Activated B cell treated with CpG ODN at 0.5 μM for 24 hours (primary cell): ENCODE results near the gene SCD5. TPM values are rescaled to one million over a fixed set of nuclear protein-coding genes. Genes with fewer than 3 reads are reported as not detected.

Experiments used
- ATAC-seq: fragments of 200-7000 bp; cut with Tn5 transposase; one replicate; pipeline ENCODE4 v1.10.0; 2021; ENCODE audit warnings: low read depth, mild to moderate bottlenecking, moderate library complexity
- CTCF ChIA-PET: fragments of 350-600 bp; sonication (Branson Sonifier 250); formaldehyde crosslinking; loops from one replicate; lab custom pipeline; 2021; ENCODE audit warnings: antibody characterized with exemption; lab: Charles Lee
- POLR2A ChIA-PET: fragments of 350-600 bp; sonication (Branson Sonifier 250); formaldehyde crosslinking; loops from one replicate; lab custom pipeline; 2021; ENCODE audit warnings: antibody characterized with exemption; lab: Charles Lee
- DNase-seq: peaks from one replicate; pipeline ENCODE4 v3.0.0; 2022
- H3K27ac Mint-ChIP-seq: one replicate; pipeline ENCODE4 v1.8.0; 2020; ENCODE audit warnings: mixed read lengths
- H3K27me3 Mint-ChIP-seq: one replicate; pipeline ENCODE4 v1.8.0; 2021; ENCODE audit warnings: mixed read lengths
- H3K36me3 Mint-ChIP-seq: one replicate; pipeline ENCODE4 v1.8.0; 2021; ENCODE audit warnings: low read depth, mixed read lengths
- H3K4me1 Mint-ChIP-seq: one replicate; pipeline ENCODE4 v1.8.0; 2021; ENCODE audit warnings: mixed read lengths
- H3K4me3 Mint-ChIP-seq: one replicate; pipeline ENCODE4 v1.8.0; 2020; ENCODE audit warnings: mild to moderate bottlenecking, mixed read lengths
- H3K9me3 Mint-ChIP-seq: one replicate; pipeline ENCODE4 v1.8.0; 2020; ENCODE audit warnings: mixed read lengths
- CTCF ChIP-seq: fragments of 200-600 bp; IDR thresholded peaks from one replicate; pipeline ENCODE4 v1.8.0; 2022; ENCODE audit warnings: antibody characterized with exemption, mild to moderate bottlenecking
- intact Hi-C: fragments of 100-400 bp; cut with micrococcal nuclease; formaldehyde crosslinking; loops from one replicate; pipeline ENCODE4 v1.15.1; 2024
- total RNA-seq: library from RNA; stranded (reverse); gene quantifications from 2 replicates; pipeline ENCODE4 v1.2.3, GENCODE V29; 2022

The SCD5 gene
- total RNA-seq, 1 donor from 2014 or later: not detected

DNA sequence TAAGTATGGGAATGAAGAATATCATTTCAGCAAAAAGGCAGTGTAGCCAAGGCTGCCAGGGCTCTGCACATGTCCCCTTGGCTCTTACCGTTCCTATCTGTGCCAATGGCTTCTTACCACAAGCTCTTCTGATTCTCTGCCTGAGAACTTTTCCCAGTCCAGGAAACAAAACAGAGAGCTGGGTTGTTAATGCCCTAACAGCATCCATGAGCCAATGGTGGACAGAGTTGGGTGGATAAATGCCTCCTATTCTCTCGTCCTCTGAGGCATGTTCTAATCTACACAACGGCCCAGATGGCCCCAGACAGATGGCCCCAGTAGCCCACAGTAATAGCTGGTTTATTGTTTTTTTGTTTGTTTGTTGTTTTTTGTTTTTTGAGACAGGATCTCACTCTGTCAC is 28.0 kb downstream of the SCD5 start:
- no peak for ATAC-seq
- POLR2A ChIA-PET: no interaction called here
- intact Hi-C loops: no loop called here
- Mint-ChIP-seq H3K27ac (no peak overlapping the region), H3K9me3 (peaks cover 2% of the 10 kb centered on the region), H3K36me3 (no peaks in the 10 kb centered on the region), H3K4me3 (no peak overlapping the region), H3K27me3 (peaks cover 12% of the 10 kb centered on the region), H3K4me1 (no peaks in the 10 kb centered on the region)
- DNase-seq: no peak
- TF ChIP-seq CTCF: no peak
- CTCF ChIA-PET: no interaction called here

- Mint-ChIP-seq H3K36me3 (no peaks in the 10 kb centered on the region), H3K27me3 (peaks cover under 1% of the 10 kb centered on the region), H3K9me3 (peaks cover 5% of the 10 kb centered on the region), H3K4me1 (no peaks in the 10 kb centered on the region), H3K27ac (no peak overlapping the region), H3K4me3 (no peak overlapping the region)
- ATAC-seq: no peak
- DNase-seq: no peak
- no peak for TF ChIP-seq CTCF
- ChIA-PET CTCF (no interaction called here), POLR2A (no interaction called here)
- intact Hi-C loops: no loop called here
Observed at GRCh38 chr4:82765134-82765533, 33.5 kb downstream of the SCD5 start.

DNA sequence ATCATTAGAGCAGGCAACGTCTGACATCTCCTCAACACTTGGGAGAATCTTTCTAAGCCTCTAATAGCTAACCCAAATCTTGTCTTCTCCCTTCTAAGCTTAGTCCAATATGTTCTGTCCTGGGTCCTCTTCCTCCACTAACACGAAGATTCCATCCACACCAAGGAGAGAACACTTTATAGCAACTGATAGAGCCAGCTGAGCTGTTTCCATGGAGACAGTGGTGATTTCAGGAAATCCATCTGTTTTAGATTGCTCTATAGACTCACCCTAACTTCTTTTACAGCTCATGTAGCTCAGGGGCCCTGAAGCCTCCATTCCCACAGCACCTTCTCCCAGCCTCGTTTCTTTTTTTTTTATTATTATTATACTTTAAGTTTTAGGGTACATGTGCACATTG is 37.4 kb downstream of the SCD5 start:
- Mint-ChIP-seq H3K27me3 (no peaks in the 10 kb centered on the region), H3K4me3 (no peak overlapping the region), H3K9me3 (peaks cover 3% of the 10 kb centered on the region), H3K4me1 (peaks cover 1% of the 10 kb centered on the region), H3K36me3 (no peaks in the 10 kb centered on the region), H3K27ac (no peak overlapping the region)
- ATAC-seq: no peak
- CTCF ChIA-PET: no interaction called here
- TF ChIP-seq CTCF: no peak
- POLR2A ChIA-PET: no interaction called here
- intact Hi-C loops: no loop called here
- DNase-seq: no peak

GRCh38 chr4:82758701-82759685 is 39.6 kb downstream of the SCD5 start:
- Mint-ChIP-seq H3K27ac (no peak overlapping the region), H3K4me3 (no peak overlapping the region), H3K4me1 (peaks cover 1% of the 10 kb centered on the region), H3K27me3 (no peaks in the 10 kb centered on the region), H3K36me3 (no peaks in the 10 kb centered on the region), H3K9me3 (no peaks in the 10 kb centered on the region)
- ChIA-PET POLR2A (no interaction called here), CTCF (no interaction called here)
- DNase-seq: no peak
- intact Hi-C loops: no loop called here
- no peak for TF ChIP-seq CTCF
- no peak for ATAC-seq

- H3K9me3 Mint-ChIP-seq: no peaks in the 10 kb centered on the region
- no peak for TF ChIP-seq CTCF
- H3K4me1 Mint-ChIP-seq: peaks cover 1% of the 10 kb centered on the region
- ChIA-PET CTCF (no interaction called here), POLR2A (no interaction called here)
- intact Hi-C loops: no loop called here
- no peak overlapping the region for H3K4me3 Mint-ChIP-seq
- ATAC-seq (no peak), DNase-seq (no peak)
- H3K27me3 Mint-ChIP-seq: no peaks in the 10 kb centered on the region
- no peaks in the 10 kb centered on the region for H3K36me3 Mint-ChIP-seq
- no peak overlapping the region for H3K27ac Mint-ChIP-seq
Observed at GRCh38 chr4:82756061-82756460, 42.5 kb downstream of the SCD5 start.
